Measurements from ENCODE around the gene COL4A1.

Gene COL4A1

GRCh38 chr13:110134801-110135200 lies 172.2 kb downstream of the COL4A1 start:
- TF ChIP-seq POLR2AphosphoS5 (IDR thresholded peaks at IDR 0.05; ENCODE audit: low read depth) = no peak
- TF ChIP-seq GABPA (IDR thresholded peaks at IDR 0.05; ENCODE audit: low read depth) = no peak
- H3K27me3 ChIP-seq (ENCODE audit: insufficient read depth, poor library complexity, severe bottlenecking) = no peaks in the 10 kb centered on the region
- no peak overlapping the region for H3K4me3 ChIP-seq (replicated peaks; ENCODE audit: insufficient read depth, low read length)
- DNase-seq (ENCODE audit: low read depth in 1 of 2, low spot score in 1 of 2) = no peak
- no peak overlapping the region for H3K27ac ChIP-seq (replicated peaks)

- no peak for DNase-seq (ENCODE audit: low read depth in 1 of 2, low spot score in 1 of 2)
- TF ChIP-seq POLR2AphosphoS5 (IDR thresholded peaks at IDR 0.05; ENCODE audit: low read depth) = no peak
- no peak for TF ChIP-seq SPI1 (IDR thresholded peaks at IDR 0.05; ENCODE audit: borderline replicate concordance, low read depth)
- no peak for TF ChIP-seq GABPA (IDR thresholded peaks at IDR 0.05; ENCODE audit: low read depth)
- no peak for TF ChIP-seq REST (IDR thresholded peaks at IDR 0.05; ENCODE audit: insufficient replicate concordance, low read depth)
- TF ChIP-seq CTCF (IDR thresholded peaks at IDR 0.05; ENCODE audit: insufficient read depth, low read length) = no peak
- Histone ChIP-seq H3K27ac (replicated peaks) (no peak overlapping the region), H3K27me3 (ENCODE audit: insufficient read depth, poor library complexity, severe bottlenecking) (no peaks in the 10 kb centered on the region), H3K4me3 (replicated peaks; ENCODE audit: insufficient read depth, low read length) (no peak overlapping the region)
Observed at GRCh38 chr13:110133425-110134235, 173.3 kb downstream of the COL4A1 start.

GRCh38 chr13:110132225-110132982 lies 174.6 kb downstream of the COL4A1 start:
- no peak for TF ChIP-seq REST (IDR thresholded peaks at IDR 0.05; ENCODE audit: insufficient replicate concordance, low read depth)
- no peak overlapping the region for H3K4me3 ChIP-seq (replicated peaks; ENCODE audit: insufficient read depth, low read length)
- DNase-seq (ENCODE audit: low read depth in 1 of 2, low spot score in 1 of 2) = no peak
- no peaks in the 10 kb centered on the region for H3K27me3 ChIP-seq (ENCODE audit: insufficient read depth, poor library complexity, severe bottlenecking)
- H3K27ac ChIP-seq (replicated peaks) = no peak overlapping the region

GRCh38 chr13:110131424-110131823 lies 175.5 kb downstream of the COL4A1 start:
- TF ChIP-seq POLR2AphosphoS5 (IDR thresholded peaks at IDR 0.05; ENCODE audit: low read depth) (no peak), CTCF (IDR thresholded peaks at IDR 0.05; ENCODE audit: insufficient read depth, low read length) (no peak), SPI1 (IDR thresholded peaks at IDR 0.05; ENCODE audit: borderline replicate concordance, low read depth) (no peak), REST (IDR thresholded peaks at IDR 0.05; ENCODE audit: insufficient replicate concordance, low read depth) (no peak), GABPA (IDR thresholded peaks at IDR 0.05; ENCODE audit: low read depth) (no peak)
- no peak overlapping the region for H3K4me3 ChIP-seq (replicated peaks; ENCODE audit: insufficient read depth, low read length)
- H3K27me3 ChIP-seq (ENCODE audit: insufficient read depth, poor library complexity, severe bottlenecking) = no peaks in the 10 kb centered on the region
- H3K27ac ChIP-seq (replicated peaks) = no peak overlapping the region
- no peak for DNase-seq (ENCODE audit: low read depth in 1 of 2, low spot score in 1 of 2)
